ENCODE results near the gene BEST3.

BEST3 gene

DNA sequence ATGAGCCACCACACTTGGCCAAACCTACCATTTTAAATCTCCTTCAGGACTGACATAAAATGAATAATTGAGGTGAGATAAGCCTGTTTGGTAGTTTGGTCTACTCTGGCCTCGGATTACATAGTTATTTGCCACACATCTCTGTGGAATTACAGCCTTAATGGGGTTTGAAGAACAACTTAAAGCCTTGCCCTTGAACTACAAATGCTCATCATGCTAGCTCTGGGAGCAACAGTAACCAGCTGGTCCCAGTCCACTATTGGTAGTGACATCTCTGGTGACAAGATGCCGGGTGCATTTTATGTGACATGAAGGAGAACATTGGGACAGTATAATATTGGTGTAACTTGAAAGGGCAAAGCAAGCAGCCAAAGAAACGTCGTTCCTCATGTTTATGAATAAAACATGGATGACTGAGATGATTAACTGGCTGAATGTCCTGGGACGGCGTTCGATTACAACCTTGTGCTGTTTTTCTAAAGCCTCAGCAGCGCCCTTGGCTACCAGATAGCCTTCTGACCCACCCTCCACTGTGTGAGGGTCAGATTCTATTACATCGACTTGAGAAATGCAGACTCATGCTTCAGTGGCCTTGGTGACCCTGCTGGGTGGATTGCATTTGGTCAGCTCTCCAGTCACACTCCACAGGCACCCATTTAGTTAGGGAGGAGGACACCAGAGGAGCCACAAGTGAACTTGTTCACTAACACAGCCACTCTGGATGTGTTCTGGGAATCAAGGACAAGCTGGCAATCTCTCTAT, 41.5 kb downstream of the BEST3 start:
- FAIRE-seq: no peak
- TF ChIP-seq PAX5 (IDR thresholded peaks at IDR 0.05; ENCODE audit: insufficient read depth, low read length, severe bottlenecking) (no peak), SPI1 (IDR thresholded peaks at IDR 0.05; ENCODE audit: low read depth, low read length) (no peak), POU2F2 (IDR thresholded peaks at IDR 0.05; ENCODE audit: low read depth, low read length) (no peak), TAF1 (IDR thresholded peaks at IDR 0.05; ENCODE audit: low read depth, low read length) (no peak), POLR2AphosphoS5 (IDR thresholded peaks at IDR 0.05; ENCODE audit: low read depth, low read length) (no peak), POLR2A (IDR thresholded peaks at IDR 0.05; ENCODE audit: low read depth, low read length) (no peak)
- no peak for DNase-seq (ENCODE audit: insufficient read length, low spot score)

GRCh38 chr12:69655616-69656340, 43.3 kb downstream of the BEST3 start:
- DNase-seq (ENCODE audit: insufficient read length, low spot score) (no peak), FAIRE-seq (no peak)

DNA sequence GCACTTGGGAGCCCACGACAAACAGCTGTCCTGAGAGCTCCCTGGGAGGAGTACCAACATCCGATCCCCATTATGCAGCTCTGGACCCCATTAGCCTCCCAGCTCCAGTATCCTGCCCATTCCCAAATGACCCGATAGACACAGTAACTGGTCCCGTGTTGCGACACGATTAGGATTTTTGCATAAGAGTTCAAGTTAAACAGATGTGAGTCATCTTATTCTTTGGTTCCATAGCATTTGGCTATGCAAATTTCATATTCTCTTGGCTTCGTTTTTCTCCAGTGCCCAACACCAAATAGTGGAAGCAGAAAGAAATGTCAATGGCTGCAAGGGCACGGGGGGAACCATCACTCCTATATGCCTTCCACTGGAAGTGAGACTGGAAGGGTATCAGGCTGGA, 45.4 kb downstream of the BEST3 start:
- no peak for DNase-seq (ENCODE audit: insufficient read length, low spot score)
- no peak for FAIRE-seq
- TF ChIP-seq POLR2A (IDR thresholded peaks at IDR 0.05; ENCODE audit: low read depth, low read length) (no peak), SPI1 (IDR thresholded peaks at IDR 0.05; ENCODE audit: low read depth, low read length) (no peak), TAF1 (IDR thresholded peaks at IDR 0.05; ENCODE audit: low read depth, low read length) (no peak), POLR2AphosphoS5 (IDR thresholded peaks at IDR 0.05; ENCODE audit: low read depth, low read length) (no peak), POU2F2 (IDR thresholded peaks at IDR 0.05; ENCODE audit: low read depth, low read length) (no peak), PAX5 (IDR thresholded peaks at IDR 0.05; ENCODE audit: insufficient read depth, low read length, severe bottlenecking) (no peak)

More at GRCh38 chr12:69655616-69656340, 43.3 kb downstream of the BEST3 start:
- TF ChIP-seq SPI1 (IDR thresholded peaks at IDR 0.05; ENCODE audit: low read depth, low read length): no peak
- no peak for TF ChIP-seq POU2F2 (IDR thresholded peaks at IDR 0.05; ENCODE audit: low read depth, low read length)
- no peak for TF ChIP-seq POLR2AphosphoS5 (IDR thresholded peaks at IDR 0.05; ENCODE audit: low read depth, low read length)
- TF ChIP-seq PAX5 (IDR thresholded peaks at IDR 0.05; ENCODE audit: insufficient read depth, low read length, severe bottlenecking): no peak
- TF ChIP-seq POLR2A (IDR thresholded peaks at IDR 0.05; ENCODE audit: low read depth, low read length): no peak
- no peak for TF ChIP-seq TAF1 (IDR thresholded peaks at IDR 0.05; ENCODE audit: low read depth, low read length)

- no peak for FAIRE-seq
- no peak for DNase-seq (ENCODE audit: insufficient read length, low spot score)
- no peak for TF ChIP-seq POLR2AphosphoS5 (IDR thresholded peaks at IDR 0.05; ENCODE audit: low read depth, low read length)
- TF ChIP-seq PAX5 (IDR thresholded peaks at IDR 0.05; ENCODE audit: insufficient read depth, low read length, severe bottlenecking): no peak
- no peak for TF ChIP-seq TAF1 (IDR thresholded peaks at IDR 0.05; ENCODE audit: low read depth, low read length)
- TF ChIP-seq POLR2A (IDR thresholded peaks at IDR 0.05; ENCODE audit: low read depth, low read length): no peak
- TF ChIP-seq POU2F2 (IDR thresholded peaks at IDR 0.05; ENCODE audit: low read depth, low read length): no peak
- TF ChIP-seq SPI1 (IDR thresholded peaks at IDR 0.05; ENCODE audit: low read depth, low read length): no peak
Observed at GRCh38 chr12:69651922-69652321, 47.2 kb downstream of the BEST3 start.

DNA sequence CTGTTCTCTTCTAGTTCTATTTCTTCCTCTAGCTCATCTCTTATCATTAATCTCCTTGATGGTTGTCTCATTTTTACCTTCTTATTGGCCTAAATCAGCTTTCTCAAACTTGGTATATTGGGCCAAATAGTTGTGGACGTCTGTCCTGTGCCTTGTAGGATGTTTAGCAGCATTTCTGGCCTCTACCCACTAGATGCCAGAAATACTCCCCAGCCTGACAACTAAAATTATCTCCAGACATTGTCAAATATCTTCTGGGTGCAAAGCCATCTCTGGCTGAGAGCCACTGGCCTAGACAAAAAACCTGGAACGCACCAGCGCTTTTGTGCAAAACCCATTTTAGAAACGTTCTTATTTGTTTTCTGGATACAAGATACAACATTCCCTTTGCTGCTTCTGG, 49.6 kb downstream of the BEST3 start:
- no peak for FAIRE-seq
- no peak for DNase-seq (ENCODE audit: insufficient read length, low spot score)
- no peak for TF ChIP-seq SPI1 (IDR thresholded peaks at IDR 0.05; ENCODE audit: low read depth, low read length)
- TF ChIP-seq PAX5 (IDR thresholded peaks at IDR 0.05; ENCODE audit: insufficient read depth, low read length, severe bottlenecking): no peak
- TF ChIP-seq POU2F2 (IDR thresholded peaks at IDR 0.05; ENCODE audit: low read depth, low read length): no peak
- no peak for TF ChIP-seq POLR2AphosphoS5 (IDR thresholded peaks at IDR 0.05; ENCODE audit: low read depth, low read length)
- TF ChIP-seq POLR2A (IDR thresholded peaks at IDR 0.05; ENCODE audit: low read depth, low read length): no peak
- TF ChIP-seq TAF1 (IDR thresholded peaks at IDR 0.05; ENCODE audit: low read depth, low read length): no peak

DNA sequence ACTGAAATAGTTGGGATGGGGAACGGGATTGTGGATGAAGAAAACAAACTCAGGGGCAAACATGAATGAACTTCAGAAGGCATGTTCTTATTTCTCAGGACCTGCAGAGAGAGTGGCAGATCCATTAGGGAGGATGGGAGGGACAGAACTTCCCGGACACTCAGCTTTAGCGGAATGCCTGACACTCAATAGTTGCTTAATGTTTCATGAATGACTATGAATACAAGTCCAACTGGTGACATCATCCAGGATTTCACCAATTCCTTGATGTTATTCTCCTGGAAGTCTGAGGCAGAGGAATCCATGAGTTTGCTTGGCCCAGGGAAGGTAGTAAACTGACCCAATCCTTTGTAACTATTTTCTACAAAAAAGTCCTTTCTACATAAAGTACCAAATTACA, 50.6 kb downstream of the BEST3 start:
- DNase-seq (ENCODE audit: insufficient read length, low spot score): no peak
- no peak for TF ChIP-seq POU2F2 (IDR thresholded peaks at IDR 0.05; ENCODE audit: low read depth, low read length)
- no peak for TF ChIP-seq POLR2AphosphoS5 (IDR thresholded peaks at IDR 0.05; ENCODE audit: low read depth, low read length)
- no peak for TF ChIP-seq PAX5 (IDR thresholded peaks at IDR 0.05; ENCODE audit: insufficient read depth, low read length, severe bottlenecking)
- no peak for TF ChIP-seq TAF1 (IDR thresholded peaks at IDR 0.05; ENCODE audit: low read depth, low read length)
- no peak for TF ChIP-seq POLR2A (IDR thresholded peaks at IDR 0.05; ENCODE audit: low read depth, low read length)
- no peak for TF ChIP-seq SPI1 (IDR thresholded peaks at IDR 0.05; ENCODE audit: low read depth, low read length)
- FAIRE-seq: no peak

DNA sequence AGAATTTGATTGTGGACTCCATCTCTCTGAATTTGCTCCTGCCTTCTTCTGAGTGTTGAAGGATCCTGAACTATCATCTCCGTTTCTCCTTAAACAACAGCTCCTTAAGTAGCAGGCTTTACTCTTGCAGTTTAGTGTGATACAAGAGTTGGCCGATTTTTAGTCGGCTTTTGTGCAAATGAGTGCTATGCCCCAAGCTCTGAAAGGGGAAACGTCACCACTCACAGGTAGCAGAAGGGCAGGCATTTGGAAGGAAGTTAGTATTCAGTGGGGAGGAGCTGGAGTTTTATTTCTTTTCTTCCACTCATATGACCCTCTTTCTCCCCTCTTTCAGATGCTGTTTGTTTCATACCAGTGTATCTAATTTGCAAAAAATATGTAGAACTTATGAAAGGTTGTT, 51.9 kb downstream of the BEST3 start:
- TF ChIP-seq SPI1 (IDR thresholded peaks at IDR 0.05; ENCODE audit: low read depth, low read length) (no peak), POLR2AphosphoS5 (IDR thresholded peaks at IDR 0.05; ENCODE audit: low read depth, low read length) (no peak), POLR2A (IDR thresholded peaks at IDR 0.05; ENCODE audit: low read depth, low read length) (no peak), TAF1 (IDR thresholded peaks at IDR 0.05; ENCODE audit: low read depth, low read length) (no peak), POU2F2 (IDR thresholded peaks at IDR 0.05; ENCODE audit: low read depth, low read length) (no peak), PAX5 (IDR thresholded peaks at IDR 0.05; ENCODE audit: insufficient read depth, low read length, severe bottlenecking) (no peak)
- no peak for DNase-seq (ENCODE audit: insufficient read length, low spot score)
- FAIRE-seq: no peak

DNA sequence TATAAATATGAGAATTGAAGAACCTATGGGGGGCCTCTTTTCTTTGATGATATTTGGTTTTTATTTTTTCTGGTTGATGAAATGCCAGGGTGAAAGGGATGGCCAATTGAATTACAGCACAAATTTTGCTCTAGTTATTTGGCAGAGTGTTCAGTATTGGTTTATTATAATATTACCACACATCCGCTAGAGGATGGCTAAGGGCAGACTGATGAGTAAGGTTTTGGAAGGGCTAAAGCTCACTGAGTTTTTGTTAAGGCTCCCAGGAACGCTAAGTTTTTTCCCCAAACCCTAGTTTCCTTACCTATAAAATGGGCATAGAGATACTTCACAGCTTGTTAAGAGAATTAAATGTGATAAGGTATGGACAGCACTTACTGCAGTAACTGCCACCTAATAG, 54.1 kb downstream of the BEST3 start:
- no peak for TF ChIP-seq PAX5 (IDR thresholded peaks at IDR 0.05; ENCODE audit: insufficient read depth, low read length, severe bottlenecking)
- TF ChIP-seq SPI1 (IDR thresholded peaks at IDR 0.05; ENCODE audit: low read depth, low read length): no peak
- TF ChIP-seq POLR2A (IDR thresholded peaks at IDR 0.05; ENCODE audit: low read depth, low read length): no peak
- no peak for TF ChIP-seq POU2F2 (IDR thresholded peaks at IDR 0.05; ENCODE audit: low read depth, low read length)
- no peak for TF ChIP-seq POLR2AphosphoS5 (IDR thresholded peaks at IDR 0.05; ENCODE audit: low read depth, low read length)
- TF ChIP-seq TAF1 (IDR thresholded peaks at IDR 0.05; ENCODE audit: low read depth, low read length): no peak
- DNase-seq (ENCODE audit: insufficient read length, low spot score) (no peak), FAIRE-seq (no peak)

GRCh38 chr12:69644511-69644910, 54.6 kb downstream of the BEST3 start:
- TF ChIP-seq TAF1 (IDR thresholded peaks at IDR 0.05; ENCODE audit: low read depth, low read length) (no peak), PAX5 (IDR thresholded peaks at IDR 0.05; ENCODE audit: insufficient read depth, low read length, severe bottlenecking) (no peak), POLR2A (IDR thresholded peaks at IDR 0.05; ENCODE audit: low read depth, low read length) (no peak), POU2F2 (IDR thresholded peaks at IDR 0.05; ENCODE audit: low read depth, low read length) (no peak), POLR2AphosphoS5 (IDR thresholded peaks at IDR 0.05; ENCODE audit: low read depth, low read length) (no peak), SPI1 (IDR thresholded peaks at IDR 0.05; ENCODE audit: low read depth, low read length) (no peak)
- no peak for FAIRE-seq
- no peak for DNase-seq (ENCODE audit: insufficient read length, low spot score)

Data from GM12891 (cell line).